SH-SY5Y (cell line): ENCODE results near the gene ZNF135.

Source experiments
- GATA2 ChIP-seq: IDR thresholded peaks from 2 replicates; pipeline ENCODE4 v1.6.1; 2011; ENCODE audit warnings: mild to moderate bottlenecking, low read depth, low read length
- GATA3 ChIP-seq: IDR thresholded peaks from 2 replicates; pipeline ENCODE4 v1.6.1; 2011; ENCODE audit warnings: low read depth, mild to moderate bottlenecking, low read length, moderate library complexity

The ZNF135 gene

DNA sequence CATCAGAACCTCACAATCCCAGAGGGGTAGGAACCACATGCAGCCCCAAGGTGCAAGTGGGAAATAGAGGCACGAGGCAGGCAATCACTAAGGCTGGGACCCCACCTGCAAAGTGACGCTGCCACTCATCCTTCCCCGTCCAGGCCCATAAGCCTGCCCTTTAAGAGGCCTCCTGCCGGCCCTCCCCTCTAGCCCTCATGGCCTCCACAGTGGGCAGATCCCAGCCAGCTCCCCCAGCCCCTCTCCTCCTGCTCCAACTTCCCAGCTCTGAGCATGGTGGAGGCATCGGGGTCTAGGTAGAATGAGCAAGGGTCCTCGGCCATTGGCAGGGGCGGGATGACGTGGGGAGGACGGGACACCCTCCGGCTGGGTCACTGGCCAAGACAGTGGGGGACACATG lies 36.2 kb downstream of the ZNF135 start:
- TF ChIP-seq GATA3 (no peak), GATA2 (no peak)

GRCh38 chr19:58096884-58097283 lies 37.8 kb downstream of the ZNF135 start:
- TF ChIP-seq GATA2 (no peak), GATA3 (no peak)

GRCh38 chr19:58097349-58097748 lies 38.3 kb downstream of the ZNF135 start:
- no peak for TF ChIP-seq GATA3
- no peak for TF ChIP-seq GATA2

DNA sequence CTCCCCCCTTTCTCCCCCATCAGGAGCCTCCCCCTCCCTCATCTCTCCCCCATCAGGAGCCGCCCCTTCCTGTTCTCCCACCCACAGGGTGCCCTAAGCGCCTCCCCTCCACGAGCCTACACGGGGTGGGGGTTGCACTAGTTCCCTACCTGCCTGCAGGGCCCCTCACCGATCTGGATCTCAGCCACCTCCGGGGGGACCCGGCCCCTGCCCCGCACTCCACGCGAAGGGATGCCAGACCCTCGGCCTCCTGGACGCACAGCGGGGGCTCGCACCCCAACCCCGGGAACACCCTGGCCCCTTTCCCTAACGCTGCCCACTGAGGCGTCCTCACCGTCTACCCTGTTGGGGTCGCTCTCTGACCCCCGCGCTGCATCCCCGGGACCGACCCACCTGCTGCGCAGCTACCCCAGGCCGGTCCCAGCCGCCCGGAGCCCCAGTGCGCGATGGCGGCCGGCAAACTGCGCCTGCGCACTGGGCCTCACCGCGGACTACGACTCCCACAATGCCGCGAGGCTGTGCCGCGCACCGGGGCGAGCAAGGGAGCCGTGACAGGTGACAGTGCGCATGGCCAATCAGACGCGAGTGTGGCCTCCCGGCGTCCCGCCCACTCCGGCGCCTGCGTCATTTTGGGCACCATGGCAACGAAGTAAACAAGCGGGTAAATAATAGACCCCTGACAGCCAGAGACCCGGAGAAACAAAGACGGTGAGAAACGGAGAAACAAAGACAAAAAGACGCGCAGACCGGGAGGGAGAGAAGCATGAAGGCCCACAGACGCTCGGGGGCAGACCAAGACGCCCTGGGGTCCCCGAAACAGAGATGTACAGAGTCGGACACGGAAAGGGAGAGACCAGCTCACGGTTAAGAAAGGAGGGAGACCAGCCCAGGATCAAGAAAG lies 38.9 kb downstream of the ZNF135 start, which contains the start of gene ZSCAN18:
ZSCAN18 (minus strand) TSS at position 451 of the 901 bp plus-strand sequence. CDS start 7,964 bp downstream, outside the sequence.
- TF ChIP-seq GATA3, result no peak
- TF ChIP-seq GATA2, result no peak

- TF ChIP-seq GATA2 (no peak), GATA3 (no peak)
Measured at GRCh38 chr19:58098682-58098998, 39.6 kb downstream of the ZNF135 start.

DNA sequence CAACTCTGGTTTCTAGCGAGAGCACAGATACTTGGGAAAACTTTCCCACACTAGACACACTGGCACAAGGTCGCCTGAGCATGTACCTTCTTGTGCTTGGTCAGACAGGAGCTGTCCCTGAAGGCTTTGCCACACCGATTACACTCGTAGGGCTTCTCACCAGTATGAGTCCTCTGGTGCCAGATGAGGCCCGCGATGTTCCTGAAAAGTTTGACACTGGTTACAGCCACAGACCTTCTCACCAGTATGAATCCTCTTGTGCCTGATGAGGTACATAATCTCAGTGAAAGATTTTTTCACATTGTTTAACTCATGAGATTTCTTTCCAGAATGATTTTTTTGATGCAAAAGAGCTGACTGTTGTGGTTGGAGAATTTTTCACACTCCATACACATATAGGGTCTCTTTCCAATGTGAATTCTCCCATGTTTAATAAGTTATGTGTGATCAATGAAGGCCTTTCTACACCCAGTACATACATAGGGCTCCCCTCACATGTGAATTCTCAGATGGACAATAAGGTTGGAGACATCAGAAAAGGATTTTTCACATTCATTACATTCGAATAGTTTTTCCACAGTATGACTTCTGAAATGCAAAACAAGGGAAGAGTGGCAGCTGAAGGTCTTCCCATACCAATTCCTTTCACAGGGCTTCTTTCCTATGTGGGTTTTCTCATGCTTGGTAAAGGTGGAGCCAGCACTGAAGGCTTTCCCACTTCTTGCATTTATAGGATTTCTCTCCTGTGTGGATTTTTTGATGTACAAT lies 48.9 kb downstream of the ZNF135 start:
- no peak for TF ChIP-seq GATA3
- no peak for TF ChIP-seq GATA2

GRCh38 chr19:58108546-58108817 lies 49.4 kb downstream of the ZNF135 start:
- no peak for TF ChIP-seq GATA3
- no peak for TF ChIP-seq GATA2

DNA sequence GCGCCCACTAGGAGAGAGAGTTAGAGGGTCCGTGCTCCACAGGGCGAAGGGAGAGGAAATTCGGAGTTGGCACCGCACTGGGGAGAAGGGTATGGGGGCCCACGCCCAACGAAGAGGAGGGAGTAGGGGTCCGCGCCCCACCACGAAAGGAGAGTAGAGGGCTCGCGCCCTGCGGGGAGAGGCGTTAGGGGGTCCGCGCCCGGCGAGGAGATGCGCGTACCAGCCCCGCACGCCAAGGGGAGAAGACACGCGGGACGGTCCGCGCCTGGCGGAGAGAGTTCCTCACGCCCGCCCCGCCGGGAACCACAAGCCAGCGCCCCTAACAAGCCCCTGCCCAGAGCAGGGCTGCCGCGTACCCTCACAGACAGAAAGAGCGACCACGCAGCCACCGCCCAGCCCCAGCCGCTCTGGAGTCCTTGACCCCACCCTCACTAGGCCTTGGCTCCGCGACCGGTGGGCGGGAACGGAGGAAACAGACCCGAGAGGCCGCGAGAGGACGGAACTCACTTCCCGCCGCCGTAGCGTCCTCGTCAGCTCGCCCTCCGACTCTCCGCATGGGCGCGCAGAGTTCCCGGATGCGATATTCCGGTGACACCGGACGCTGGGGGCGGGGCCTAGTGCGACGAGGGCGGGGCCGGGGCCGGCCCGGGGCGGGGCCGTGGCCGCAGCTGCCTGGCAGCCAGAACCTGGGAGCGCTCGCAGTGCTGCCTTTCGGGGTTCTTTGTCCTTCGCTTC lies 58.9 kb downstream of the ZNF135 start:
- TF ChIP-seq GATA3 (no peak), GATA2 (no peak)

GRCh38 chr19:58118979-58119733 lies 60.1 kb downstream of the ZNF135 start:
- no peak for TF ChIP-seq GATA3
- TF ChIP-seq GATA2, result no peak
